M059J (cell line): ENCODE results near the gene PLEKHA4. TPM values are rescaled to one million over a fixed set of nuclear protein-coding genes. Genes with fewer than 3 reads are reported as not detected.
A peak's percentile ranks its signal among the peaks of the same experiment; 100 is the strongest.

Experiments used
- DNase-seq: peaks from one replicate; pipeline ENCODE4 v3.0.0-alpha.2; 2012; ENCODE audit warnings: low read depth
- total RNA-seq: library from RNA; depleted of rRNA; stranded (reverse); fragments of >200 nt; shearing (Covaris generic); gene quantifications from 2 replicates; pipeline ENCODE4 v1.2.3, GENCODE V29; 2014

PLEKHA4 gene
- total RNA-seq, 1 experiment from 2014 or later: 5.0 TPM

DNA sequence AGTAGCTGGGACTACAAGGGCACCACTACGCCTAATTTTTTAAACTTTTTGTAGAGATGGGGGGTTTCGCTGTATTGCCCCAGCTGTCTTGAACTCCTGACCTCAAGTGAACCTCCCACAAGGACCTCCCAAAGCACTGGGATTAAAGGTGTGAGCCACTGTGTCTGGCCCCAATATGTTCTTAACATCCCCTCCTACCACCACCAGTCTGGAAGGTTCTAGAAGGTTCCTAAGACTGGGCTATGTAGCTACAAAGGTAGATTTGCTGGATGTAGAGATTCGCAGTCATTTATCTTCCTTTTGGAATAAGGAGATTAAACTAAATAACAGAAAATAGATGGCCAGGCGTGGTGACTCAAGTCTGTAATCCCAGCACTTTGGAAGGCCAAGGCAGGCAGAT, 37.5 kb downstream of the PLEKHA4 start:
- DNase-seq: no peak

- DNase-seq: no peak
Measured at GRCh38 chr19:48830088-48830487, 38.3 kb downstream of the PLEKHA4 start.

DNA sequence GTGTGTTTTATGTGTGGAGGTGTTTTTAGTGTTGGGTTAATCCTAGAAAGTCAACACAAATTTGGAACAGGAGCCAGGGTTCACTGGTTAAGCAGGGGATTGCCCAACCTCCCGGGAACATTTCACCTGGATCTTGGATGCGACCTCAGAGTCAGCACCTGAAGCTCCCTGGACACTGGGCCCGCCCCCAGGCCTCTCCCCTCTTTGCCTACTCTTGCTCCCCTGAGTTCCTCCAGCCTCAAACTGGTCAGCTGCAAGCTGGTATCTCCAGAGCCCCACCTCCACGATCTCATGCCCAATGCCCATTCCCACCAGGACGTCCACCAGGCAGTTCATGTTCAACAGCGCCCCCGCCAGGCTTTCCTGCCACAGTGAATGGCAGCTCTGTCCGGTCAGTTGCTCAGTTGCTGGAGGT, 41.8 kb downstream of the PLEKHA4 start:
- peak; percentile 15 for DNase-seq

GRCh38 chr19:48822514-48822913, 45.9 kb downstream of the PLEKHA4 start:
- DNase-seq: no peak

DNA sequence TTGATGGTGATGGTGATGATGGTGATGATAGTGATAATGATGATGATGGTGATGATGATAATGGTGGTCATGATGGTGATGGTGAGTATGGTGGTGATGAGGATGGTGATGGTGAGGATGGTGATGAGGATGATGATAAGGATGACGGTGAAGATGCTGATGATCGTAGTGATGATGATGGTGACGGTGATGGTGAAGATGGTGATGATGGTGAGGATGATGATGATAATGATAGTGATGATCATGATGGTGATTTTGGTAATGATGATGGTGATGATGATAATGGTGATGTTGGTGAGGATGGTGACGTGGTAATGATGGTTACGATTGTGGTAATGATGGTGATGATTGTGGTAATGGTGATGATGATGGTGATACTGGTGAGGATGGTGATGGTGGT, 46.8 kb downstream of the PLEKHA4 start:
- no peak for DNase-seq

- peak; percentile 95 for DNase-seq
Measured at GRCh38 chr19:48819366-48819816, 49.0 kb downstream of the PLEKHA4 start.

- no peak for DNase-seq
Measured at GRCh38 chr19:48818234-48818820, 50.1 kb downstream of the PLEKHA4 start.

DNA sequence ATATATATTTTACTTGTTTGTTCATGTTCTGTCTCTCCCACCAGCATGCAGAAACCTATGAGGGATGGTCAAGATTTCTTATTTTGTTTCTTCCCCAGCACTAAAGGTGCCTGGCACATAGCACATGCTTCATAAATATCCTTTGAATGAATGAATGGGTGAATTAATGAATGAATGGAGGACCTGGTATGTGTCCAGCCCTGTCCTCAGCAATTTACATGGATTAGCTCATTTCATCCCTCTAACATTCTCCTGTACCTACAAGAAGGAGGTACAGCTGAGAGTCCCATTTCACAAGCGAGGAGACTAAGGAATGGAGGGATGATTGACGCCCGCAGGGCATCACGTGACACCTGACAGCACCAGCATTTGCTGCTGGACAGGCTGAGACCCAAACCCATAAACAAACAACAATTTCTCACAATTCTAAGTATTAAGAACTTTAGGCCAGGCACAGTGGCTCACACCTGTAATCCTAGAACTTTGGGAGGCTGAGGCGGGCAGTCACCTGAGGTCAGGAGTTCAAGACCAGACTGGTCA, 50.8 kb downstream of the PLEKHA4 start:
- DNase-seq: no peak

DNA sequence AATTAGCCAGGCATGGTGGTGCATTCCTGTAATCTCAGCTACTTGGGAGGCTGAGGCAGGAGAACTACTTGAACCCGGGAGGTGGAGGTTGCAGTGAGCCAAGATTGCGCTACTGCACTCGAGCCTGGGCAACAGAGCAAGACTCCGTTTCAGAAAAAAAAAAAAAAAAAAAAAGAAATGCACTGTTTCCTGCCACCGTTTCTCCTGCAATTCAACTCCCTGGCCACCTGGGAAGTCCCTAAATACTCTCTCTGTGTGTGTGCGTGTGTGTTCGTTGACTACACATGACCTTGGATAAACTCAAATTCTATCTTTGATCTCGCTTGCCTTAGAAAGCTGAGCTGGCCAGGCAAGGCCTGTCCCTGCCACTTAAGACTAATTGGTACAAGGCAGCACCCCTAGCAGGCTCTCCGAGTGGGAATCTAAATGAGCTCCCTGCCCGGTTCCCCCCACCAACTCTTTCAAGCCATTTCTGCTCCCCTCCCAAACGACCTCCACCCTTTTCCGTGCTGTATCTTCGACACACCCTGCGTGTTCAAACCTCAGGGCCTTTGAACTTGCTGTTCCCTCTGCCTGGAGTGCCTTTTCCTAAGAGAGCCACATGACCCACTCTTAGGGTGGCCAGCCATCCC, 52.4 kb downstream of the PLEKHA4 start:
- DNase-seq: peak; percentile 69

- no peak for DNase-seq
Measured at GRCh38 chr19:48814895-48815294, 53.5 kb downstream of the PLEKHA4 start.

- DNase-seq: no peak
Measured at GRCh38 chr19:48813123-48813913, 55.1 kb downstream of the PLEKHA4 start.

GRCh38 chr19:48812094-48812929, 56.1 kb downstream of the PLEKHA4 start:
- DNase-seq: peak; percentile 56

GRCh38 chr19:48810151-48810550, 58.3 kb downstream of the PLEKHA4 start:
- no peak for DNase-seq

GRCh38 chr19:48807590-48808308, 60.7 kb downstream of the PLEKHA4 start:
- DNase-seq: no peak

DNA sequence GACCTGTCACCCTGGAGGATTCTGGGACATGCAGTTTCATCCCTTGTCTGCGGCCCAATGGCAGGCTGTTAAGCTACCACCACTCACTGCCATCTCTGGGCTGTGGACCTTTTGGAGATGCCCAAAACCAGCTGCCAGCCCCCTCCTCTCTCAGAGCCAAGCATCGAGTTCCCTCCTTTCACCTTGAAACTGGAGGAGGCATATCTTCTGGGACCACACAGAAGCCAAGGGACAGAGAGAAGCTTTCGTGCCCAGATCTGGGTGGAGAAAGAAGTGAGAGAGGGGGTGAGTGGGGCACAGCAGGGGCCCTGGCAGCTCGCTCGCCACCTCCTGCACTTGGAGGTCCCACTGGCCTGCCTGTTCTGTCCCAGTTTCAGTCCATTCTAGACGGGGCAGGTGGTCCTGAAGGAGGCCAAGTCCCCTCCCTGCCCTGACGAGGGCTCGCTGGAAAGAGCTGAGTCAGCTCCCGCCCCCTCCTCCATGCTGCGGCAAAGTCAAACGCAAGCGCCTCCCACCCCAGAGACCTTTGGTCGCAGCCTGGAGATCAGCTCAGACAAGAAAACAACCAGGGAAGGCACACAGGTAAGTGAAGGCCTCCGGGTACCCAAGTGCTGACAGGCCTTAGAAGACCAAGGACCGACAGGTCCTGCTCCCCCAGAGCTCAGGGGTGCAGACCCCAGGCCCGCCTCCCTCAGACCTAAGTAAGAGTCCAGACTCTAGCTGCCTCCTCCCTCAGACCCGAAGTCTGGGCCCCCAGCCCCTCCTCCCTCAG, 61.4 kb downstream of the PLEKHA4 start:
- no peak for DNase-seq

GRCh38 chr19:48806518-48806817, 61.9 kb downstream of the PLEKHA4 start:
- DNase-seq: peak; percentile 64

DNA sequence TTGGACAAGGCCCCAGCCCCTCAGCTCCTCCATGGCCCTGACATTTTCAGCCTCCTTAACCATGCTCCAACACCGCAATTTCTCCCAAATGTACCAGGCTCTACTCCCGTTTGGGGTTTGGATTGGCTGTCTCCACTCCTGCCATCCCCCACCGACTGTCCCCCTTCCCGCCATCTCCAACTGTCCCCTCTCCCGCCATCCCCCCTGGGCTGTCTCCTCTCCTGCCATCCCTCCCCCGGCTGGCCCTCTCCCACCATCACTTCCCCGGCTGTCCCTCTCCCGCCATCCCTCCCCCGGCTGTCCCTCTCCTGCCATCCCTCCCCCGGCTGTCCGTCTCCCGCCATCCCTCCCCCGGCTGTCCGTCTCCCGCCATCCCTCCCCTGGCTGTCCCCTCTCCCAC, 63.0 kb downstream of the PLEKHA4 start:
- no peak for DNase-seq

DNA sequence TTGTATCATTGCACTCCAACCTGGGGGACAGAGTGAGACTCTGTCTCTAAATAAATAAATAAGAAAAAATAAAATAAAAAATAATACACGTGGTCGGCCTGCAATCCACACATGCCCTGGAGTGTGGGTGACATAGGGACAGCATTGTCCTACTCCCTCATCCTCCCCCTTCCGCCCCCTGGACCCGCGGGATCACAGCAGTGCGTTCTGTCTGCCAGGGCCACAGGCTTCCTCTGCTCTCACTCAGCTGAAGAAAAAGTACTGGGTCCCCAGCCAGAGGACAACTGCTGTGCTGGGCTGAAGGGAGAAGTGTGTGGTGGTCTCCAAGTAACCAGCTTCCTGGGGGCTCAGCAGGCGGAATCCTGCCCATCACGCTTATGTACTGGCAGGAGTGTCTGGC, 63.9 kb downstream of the PLEKHA4 start:
- DNase-seq: no peak

GRCh38 chr19:48802623-48803022, 65.8 kb downstream of the PLEKHA4 start:
- DNase-seq: no peak
